K562 (cell line): Measurements from ENCODE around the gene SDK1. TPM values are rescaled to one million over a fixed set of nuclear protein-coding genes. Genes with fewer than 3 reads are reported as not detected.

Source experiments
- CREB5 ChIP-seq: fragments of 250-450 bp; sonication (Bioruptor Pico); IDR thresholded peaks from 2 replicates; pipeline ENCODE4 v1.5.0; 2020; ENCODE audit warnings: mild to moderate bottlenecking
- DEAF1 ChIP-seq: fragments of 450-650 bp; formaldehyde crosslinking; IDR thresholded peaks from 2 replicates; pipeline ENCODE4 v1.4.0; 2020; ENCODE audit warnings: mild to moderate bottlenecking, moderate library complexity
- RCOR1 ChIP-seq, 2 experiments: IDR thresholded peaks; 2 replicates each; pipeline ENCODE4 v1.6.1; 2012; ENCODE audit warnings: low read depth in 2 of 2, low read length in 2 of 2, borderline replicate concordance in 1 of 2, improper control_type of control experiment in 1 of 2
- RHOXF2B ChIP-seq: fragments of 250-450 bp; sonication (Bioruptor Pico); conservative IDR thresholded peaks from 2 replicates; pipeline ENCODE4 v1.5.1; 2021
- RNF2 ChIP-seq: sonication (generic); IDR thresholded peaks from 2 replicates; pipeline ENCODE4 v1.6.1; 2016
- SMAD4 ChIP-seq: fragments of 250-450 bp; sonication (Bioruptor Pico); conservative IDR thresholded peaks from 2 replicates; pipeline ENCODE4 v1.8.0; 2021; ENCODE audit warnings: inconsistent platforms, mild to moderate bottlenecking, moderate library complexity
- TFE3 ChIP-seq: fragments of 450-650 bp; formaldehyde crosslinking; IDR thresholded peaks from 2 replicates; pipeline ENCODE4 v1.4.0; 2020; ENCODE audit warnings: mild to moderate bottlenecking, mixed read lengths
- ZNF124 ChIP-seq: sonication (generic); formaldehyde crosslinking; IDR thresholded peaks from 2 replicates; pipeline ENCODE4 v1.8.1; 2022; ENCODE audit warnings: missing genetic modification reagents
- ZNF174 ChIP-seq: fragments of 250-450 bp; sonication (Bioruptor Pico); IDR thresholded peaks from 2 replicates; pipeline ENCODE4 v1.4.0; 2020; ENCODE audit warnings: mild to moderate bottlenecking
- ZNF23 ChIP-seq: fragments of 250-450 bp; sonication (Bioruptor Pico); IDR thresholded peaks from 2 replicates; pipeline ENCODE4 v1.4.0; 2020; ENCODE audit warnings: mild to moderate bottlenecking
- polyA plus RNA-seq, 8 experiments: library from polyadenylated mRNA; depleted of rRNA in 4 of 8; stranded (reverse) in 5 of 8; unstranded in 3 of 8; fragments of >200 nt; fragmentation: Nextera tagmentation in 2 of 8; fragmentation: Illumina TruSeq in 1 of 8; extraction: Ambion mirVana in 2 of 8; extraction: Trizol in 1 of 8; gene quantifications; 2 replicates each; pipeline versions ENCODE4 v1.2.1 to v1.2.3, GENCODE V29; 2011 to 2014; ENCODE audit warnings: inconsistent platforms in 1 of 8, missing spikeins in 1 of 8
- total RNA-seq, 7 experiments: library from RNA; depleted of rRNA in 6 of 7; stranded (reverse); fragments of >200 nt in 6 of 7; fragmentation: Illumina TruSeq in 2 of 7; extraction: Trizol in 2 of 7; gene quantifications; 2 replicates each; pipeline versions ENCODE4 v1.2.1 to v1.2.3, GENCODE V29; 2011 to 2021; ENCODE audit warnings: low replicate concordance in 1 of 7

Gene SDK1
- total and polyA plus RNA-seq, 9 of the 15 experiments (the other 6 are each of a cell fraction or from before 2014, with no cell fraction given) = 0.16 TPM; not detected in 8

GRCh38 chr7:3280946-3281656, 20.0 kb upstream of the SDK1 start (continued):
- TF ChIP-seq CREB5 = no peak
- TF ChIP-seq RNF2 = no peak
- no peak for TF ChIP-seq ZNF124 (CRISPR knock-in tag)
- no peak for TF ChIP-seq TFE3
- no peak for TF ChIP-seq DEAF1 (CRISPR knock-in tag)
- no peak for TF ChIP-seq RCOR1 (IDR thresholded peaks at IDR 0.05; ENCODE audit: borderline replicate concordance in 1 of 2, low read depth in 2 of 2, low read length in 2 of 2)
- no peak for TF ChIP-seq SMAD4 (CRISPR knock-in tag)
- TF ChIP-seq ZNF174 (CRISPR knock-in tag) = no peak
- no peak for TF ChIP-seq RHOXF2B (CRISPR knock-in tag)
- TF ChIP-seq ZNF23 (CRISPR knock-in tag) = no peak
